Measurements from ENCODE around the gene PPP3CA. TPM values are rescaled to one million over a fixed set of nuclear protein-coding genes. Genes with fewer than 3 reads are reported as not detected.

PPP3CA gene
- total RNA-seq, 4 donors from 2014 or later, result 38.5 to 46.7 (median 40.6) TPM

DNA sequence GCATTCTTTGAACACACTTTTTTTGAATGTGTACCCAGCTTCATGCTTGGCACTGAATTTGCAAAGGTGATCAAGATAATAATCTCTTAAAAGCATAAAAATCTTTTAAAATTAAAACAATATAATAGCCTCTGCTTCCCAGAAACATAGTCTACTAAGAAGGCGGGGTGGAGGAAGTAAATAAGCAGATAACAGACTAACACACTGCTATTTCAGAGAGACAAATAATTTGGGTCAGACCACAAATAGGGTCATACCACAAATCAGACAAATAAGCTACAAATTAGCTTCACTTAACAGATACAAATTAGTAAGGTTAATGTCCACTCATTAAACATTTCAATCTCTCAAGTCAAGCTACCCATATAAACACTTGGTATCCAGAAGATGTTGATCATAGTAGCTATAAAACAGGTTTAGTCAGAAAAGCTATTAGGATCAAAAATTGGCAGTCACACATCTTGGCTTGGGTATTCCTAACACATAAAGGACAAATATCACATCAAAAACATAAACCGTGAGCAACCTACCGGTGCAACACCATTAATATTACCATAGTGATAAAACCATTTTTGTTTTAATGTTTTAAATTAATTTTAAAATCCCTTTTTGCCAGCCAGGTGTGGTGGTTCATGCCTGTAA lies 47.3 kb downstream of the PPP3CA start:
- intact Hi-C loops (cut with DNase I; ENCODE audit: low total_unique reads), result no loop called here
- DNase-seq (ENCODE audit: low spot score in 2 of 2), result no peak
- no peak overlapping the region for H3K4me3 ChIP-seq (ENCODE audit: low read depth, poor library complexity, severe bottlenecking)
- no peak for TF ChIP-seq POLR2A (IDR thresholded peaks at IDR 0.05)
- 61 to 65% methylated on average over 3 of the region's 3 CpGs for WGBS, 2 donors

GRCh38 chr4:101299021-101299420 lies 48.3 kb downstream of the PPP3CA start:
- no peak for DNase-seq (ENCODE audit: low spot score in 2 of 2)
- H3K4me3 ChIP-seq (ENCODE audit: low read depth, poor library complexity, severe bottlenecking), result no peak overlapping the region
- intact Hi-C loops (cut with DNase I; ENCODE audit: low total_unique reads), result no loop called here
- WGBS, 2 donors, result 95 to 100% methylated on average over 2 of the region's 2 CpGs
- TF ChIP-seq CTCF (IDR thresholded peaks at IDR 0.05), result no peak
- no peak for TF ChIP-seq POLR2A (IDR thresholded peaks at IDR 0.05)

DNA sequence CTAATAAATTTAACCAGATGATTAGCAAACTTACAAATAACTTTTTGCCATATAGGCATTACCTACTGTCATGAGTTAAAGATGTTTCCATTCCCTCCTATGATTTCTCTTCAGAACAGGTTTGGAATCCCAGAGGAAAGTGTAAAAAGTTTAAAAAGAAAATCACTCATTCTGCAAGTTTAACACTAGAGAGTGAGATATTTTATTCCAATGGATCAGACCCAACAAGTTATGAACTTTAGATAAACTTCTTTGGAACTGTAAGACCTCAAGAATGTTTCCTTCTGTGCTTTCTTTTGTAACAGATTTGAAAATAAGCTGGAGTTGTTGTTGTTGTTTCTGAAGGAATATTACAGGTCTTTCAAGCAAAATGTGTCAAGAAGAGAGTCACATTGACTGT lies 51.6 kb downstream of the PPP3CA start:
- H3K4me3 ChIP-seq (ENCODE audit: low read depth, poor library complexity, severe bottlenecking), result no peak overlapping the region
- intact Hi-C loops (cut with DNase I; ENCODE audit: low total_unique reads), result no loop called here
- DNase-seq (ENCODE audit: low spot score in 2 of 2), result no peak
- TF ChIP-seq CTCF (IDR thresholded peaks at IDR 0.05) (no peak), POLR2A (IDR thresholded peaks at IDR 0.05) (no peak)

GRCh38 chr4:101294597-101294996 lies 52.7 kb downstream of the PPP3CA start:
- intact Hi-C loops (cut with DNase I; ENCODE audit: low total_unique reads), result no loop called here
- DNase-seq (ENCODE audit: low spot score in 2 of 2), result no peak
- no peak for TF ChIP-seq POLR2A (IDR thresholded peaks at IDR 0.05)
- TF ChIP-seq CTCF (IDR thresholded peaks at IDR 0.05), result no peak
- no peak overlapping the region for H3K4me3 ChIP-seq (ENCODE audit: low read depth, poor library complexity, severe bottlenecking)
- 89 to 95% methylated on average over 3 of the region's 3 CpGs for WGBS, 2 donors

GRCh38 chr4:101292901-101293300 lies 54.4 kb downstream of the PPP3CA start:
- 77 to 78% methylated on average over 2 of the region's 2 CpGs for WGBS, 2 donors
- TF ChIP-seq CTCF (IDR thresholded peaks at IDR 0.05) (no peak), POLR2A (IDR thresholded peaks at IDR 0.05) (no peak)
- no peak overlapping the region for H3K4me3 ChIP-seq (ENCODE audit: low read depth, poor library complexity, severe bottlenecking)
- DNase-seq (ENCODE audit: low spot score in 2 of 2), result no peak
- intact Hi-C loops (cut with DNase I; ENCODE audit: low total_unique reads), result no loop called here

DNA sequence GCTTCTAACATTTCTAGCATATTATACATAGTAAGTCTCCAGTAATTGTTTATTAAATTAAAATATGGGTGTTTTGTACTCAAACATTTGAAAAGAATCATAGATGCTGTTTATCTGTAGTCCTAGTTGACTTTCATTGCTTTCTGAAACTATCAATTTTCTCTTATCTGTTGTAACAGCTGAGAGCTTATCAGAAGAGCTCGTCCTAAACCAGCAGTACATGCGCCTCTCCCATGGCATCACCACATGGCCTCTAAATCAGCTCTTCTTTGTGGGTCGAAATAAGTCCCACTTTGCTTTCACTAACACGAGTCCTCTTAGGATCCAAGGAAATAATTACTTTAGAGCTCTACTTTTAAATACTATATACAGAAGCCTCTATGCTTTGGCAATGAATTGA lies 55.1 kb downstream of the PPP3CA start:
- 90 to 98% methylated on average over 4 of the region's 4 CpGs for WGBS, 2 donors
- intact Hi-C loops (cut with DNase I; ENCODE audit: low total_unique reads), result no loop called here
- H3K4me3 ChIP-seq (ENCODE audit: low read depth, poor library complexity, severe bottlenecking), result no peak overlapping the region
- DNase-seq (ENCODE audit: low spot score in 2 of 2), result no peak
- TF ChIP-seq POLR2A (IDR thresholded peaks at IDR 0.05) (no peak), CTCF (IDR thresholded peaks at IDR 0.05) (no peak)

All from lower leg skin (tissue), 4 donors.